B cell (primary cell): ENCODE results near the gene TSPAN17.

Experiments
- CTCF ChIP-seq: fragments of 200-600 bp; IDR thresholded peaks from one replicate; pipeline ENCODE4 v1.8.0; 2022; ENCODE audit warnings: antibody characterized with exemption, mild to moderate bottlenecking
- EZH2 ChIP-seq: IDR thresholded peaks from 2 replicates; pipeline ENCODE4 v1.6.1; 2012; ENCODE audit warnings: borderline replicate concordance, low read depth, mild to moderate bottlenecking, moderate library complexity, low read length; ENCODE audit not compliant: insufficient read depth, poor library complexity, severe bottlenecking

DNA sequence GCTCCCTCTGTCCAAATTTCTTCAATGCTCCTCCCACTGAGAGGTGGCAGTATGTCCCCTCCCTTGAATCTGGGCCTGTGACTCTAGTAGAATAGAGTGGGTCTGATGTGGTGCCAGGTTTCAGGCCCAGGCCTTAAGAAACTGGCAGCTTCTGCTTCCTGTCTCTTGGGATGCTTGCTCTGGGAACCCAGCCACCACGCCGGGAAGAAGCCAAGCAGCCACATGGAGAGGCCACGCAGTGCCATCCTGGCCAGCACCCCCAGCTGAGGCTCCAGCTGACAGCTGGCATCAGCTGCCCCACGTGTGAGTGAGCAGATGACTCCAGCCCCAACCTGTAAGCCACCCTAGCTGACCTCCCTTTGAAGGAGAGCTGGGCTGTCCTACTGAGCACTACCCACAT, 7.3 kb upstream of the TSPAN17 start:
- TF ChIP-seq CTCF (no peak), EZH2 (no peak)
